Activated T-helper 1 cell treated with anti-CD3 and anti-CD28 coated beads, Interleukin-2, amount 50 U/mL, for 16 hours (primary cell): ENCODE measurements around the gene ADARB1.

Source experiments
- DNase-seq, 2 donors: peaks; one replicate each; pipeline ENCODE4 v3.0.0-alpha.2; 2020; ENCODE audit warnings: low read depth in 1 of 2, low spot score in 1 of 2

Gene ADARB1

DNA sequence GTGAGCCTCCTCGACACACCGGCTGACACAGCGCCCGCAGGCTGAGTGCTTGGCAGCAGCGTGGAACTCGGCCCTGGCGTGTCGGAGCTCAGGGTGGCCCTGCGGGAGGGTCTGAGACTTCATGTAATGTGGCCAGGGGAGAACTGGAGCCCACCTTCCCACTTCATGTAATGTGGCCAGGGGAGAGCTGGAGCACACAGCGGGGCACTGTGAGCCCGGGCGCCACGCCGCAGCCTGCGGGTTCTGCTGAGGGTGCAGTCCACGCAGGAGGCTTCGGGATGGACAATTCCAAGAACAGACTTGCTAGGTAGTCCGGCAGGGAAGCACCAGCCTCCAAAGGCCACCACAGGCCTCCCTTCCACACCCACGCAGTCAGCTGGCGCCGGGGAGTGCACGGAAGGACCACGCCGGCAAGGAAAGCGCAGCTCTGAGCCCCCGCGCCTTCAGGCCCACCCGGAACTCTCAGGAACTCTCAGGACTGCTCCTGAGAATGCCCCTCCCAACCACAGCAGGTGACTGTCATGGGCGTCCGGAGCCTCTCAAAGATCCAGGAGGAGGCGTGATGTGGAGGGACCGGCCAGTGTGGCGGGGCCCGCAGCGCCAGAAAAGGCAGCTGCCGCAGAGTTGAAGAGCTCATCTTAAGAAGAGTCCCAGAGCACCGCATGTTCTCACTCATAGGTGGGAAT lies 19.3 kb upstream of the ADARB1 start:
- no peak for DNase-seq

DNA sequence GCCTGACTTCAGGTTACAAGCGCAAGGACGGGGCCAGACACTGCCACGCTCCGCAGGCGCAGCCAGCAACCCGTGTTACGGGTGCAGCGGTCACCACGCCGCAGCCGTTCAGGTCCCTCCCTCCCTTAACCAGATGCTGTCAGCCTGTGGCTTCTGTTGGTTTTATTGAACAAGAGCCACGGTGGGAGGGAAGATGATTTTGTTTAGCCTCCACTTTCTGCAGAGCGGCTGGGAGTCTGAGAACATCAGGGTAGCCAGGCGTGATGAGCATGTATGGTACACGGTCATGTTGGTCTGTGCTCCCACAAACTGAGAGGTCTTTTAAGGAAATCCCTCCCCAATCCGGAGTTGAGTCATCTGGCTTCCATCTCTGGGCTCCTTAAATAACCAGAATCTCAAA lies 18.5 kb upstream of the ADARB1 start:
- no peak for DNase-seq

GRCh38 chr21:45056296-45056904 lies 18.0 kb upstream of the ADARB1 start:
- no peak for DNase-seq

GRCh38 chr21:45056917-45057560 lies 17.3 kb upstream of the ADARB1 start:
- no peak for DNase-seq

DNA sequence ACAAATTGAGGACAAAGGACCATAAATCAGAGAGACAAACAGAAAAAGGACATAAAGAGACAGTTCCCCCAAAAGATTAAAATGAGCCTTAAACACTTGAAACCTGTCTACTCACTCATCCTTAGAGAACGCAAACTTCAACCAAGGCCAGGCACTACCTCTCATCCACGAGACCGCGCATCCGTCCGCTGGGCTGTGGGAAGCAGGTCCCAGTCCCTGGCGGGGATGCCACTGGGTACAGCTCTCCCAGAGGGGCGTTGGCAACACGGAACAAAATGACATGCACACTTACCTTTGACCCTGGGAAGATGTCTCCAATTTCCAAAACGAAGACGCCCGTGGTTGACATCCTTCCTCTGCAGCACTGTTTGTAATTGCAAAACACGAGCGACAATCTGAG lies 16.5 kb upstream of the ADARB1 start:
- no peak for DNase-seq

DNA sequence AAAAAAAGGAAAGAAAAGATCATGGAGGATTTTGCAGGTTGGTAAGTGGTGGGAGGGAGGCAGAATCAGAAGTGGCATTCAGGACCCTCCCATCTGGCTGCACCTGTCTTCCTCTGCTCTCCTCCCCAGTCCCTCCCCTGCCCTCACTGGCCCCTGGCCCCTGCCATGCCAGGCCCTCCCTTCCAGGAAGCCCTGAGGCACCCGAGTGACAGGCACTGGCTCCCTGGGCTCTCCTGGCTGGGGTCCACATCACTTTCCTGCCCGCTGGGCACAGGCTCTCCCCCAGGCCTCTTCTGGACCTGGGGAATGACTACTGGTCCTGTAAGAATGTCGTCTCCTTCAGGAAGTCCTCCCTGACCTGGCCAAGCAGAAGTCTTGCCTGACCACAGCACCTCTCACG lies 15.3 kb upstream of the ADARB1 start:
- DNase-seq: no peak

DNA sequence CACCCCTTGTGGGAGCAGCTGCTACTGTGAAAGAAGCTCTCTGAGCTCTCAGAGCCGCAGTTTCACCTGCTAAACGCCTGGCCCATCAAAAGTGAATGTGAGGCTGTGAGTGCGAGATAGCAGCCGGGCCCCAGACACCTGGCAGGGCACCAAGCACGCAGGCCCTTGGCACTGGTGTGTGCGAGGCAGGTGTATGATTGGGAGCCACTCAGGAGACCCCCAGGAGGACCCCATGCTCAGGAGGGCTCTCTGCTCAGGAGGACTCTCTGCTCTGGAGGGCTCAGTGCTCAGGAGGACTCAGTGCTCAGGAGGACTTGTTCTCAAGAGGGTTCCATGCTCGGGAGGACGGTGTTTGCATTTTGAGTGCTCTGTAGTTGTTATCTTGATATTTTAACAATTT lies 14.3 kb upstream of the ADARB1 start:
- DNase-seq: no peak

GRCh38 chr21:45060675-45061311 lies 13.6 kb upstream of the ADARB1 start:
- DNase-seq: no peak

DNA sequence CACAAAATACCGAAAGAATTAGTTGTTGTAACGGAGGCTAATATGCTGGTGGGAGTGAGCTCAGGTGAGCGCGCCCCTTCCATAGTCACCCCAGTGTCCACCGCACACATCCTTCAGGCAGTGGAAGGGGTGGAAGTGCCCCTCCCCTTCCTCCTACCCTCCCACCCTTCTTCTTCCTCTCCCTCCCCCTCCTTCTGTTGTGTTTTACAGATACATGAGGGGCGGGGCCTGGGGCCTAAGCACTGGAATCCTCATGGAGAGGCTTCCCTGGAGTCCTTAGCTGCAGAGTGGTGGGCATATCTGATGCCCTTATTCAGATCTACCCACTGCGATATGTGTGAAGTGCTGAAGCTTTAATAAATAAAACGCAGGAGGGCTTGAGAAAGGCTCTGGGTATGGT lies 10.3 kb upstream of the ADARB1 start:
- DNase-seq: no peak

- no peak for DNase-seq
Observed at GRCh38 chr21:45064618-45065399, 9.6 kb upstream of the ADARB1 start.

DNA sequence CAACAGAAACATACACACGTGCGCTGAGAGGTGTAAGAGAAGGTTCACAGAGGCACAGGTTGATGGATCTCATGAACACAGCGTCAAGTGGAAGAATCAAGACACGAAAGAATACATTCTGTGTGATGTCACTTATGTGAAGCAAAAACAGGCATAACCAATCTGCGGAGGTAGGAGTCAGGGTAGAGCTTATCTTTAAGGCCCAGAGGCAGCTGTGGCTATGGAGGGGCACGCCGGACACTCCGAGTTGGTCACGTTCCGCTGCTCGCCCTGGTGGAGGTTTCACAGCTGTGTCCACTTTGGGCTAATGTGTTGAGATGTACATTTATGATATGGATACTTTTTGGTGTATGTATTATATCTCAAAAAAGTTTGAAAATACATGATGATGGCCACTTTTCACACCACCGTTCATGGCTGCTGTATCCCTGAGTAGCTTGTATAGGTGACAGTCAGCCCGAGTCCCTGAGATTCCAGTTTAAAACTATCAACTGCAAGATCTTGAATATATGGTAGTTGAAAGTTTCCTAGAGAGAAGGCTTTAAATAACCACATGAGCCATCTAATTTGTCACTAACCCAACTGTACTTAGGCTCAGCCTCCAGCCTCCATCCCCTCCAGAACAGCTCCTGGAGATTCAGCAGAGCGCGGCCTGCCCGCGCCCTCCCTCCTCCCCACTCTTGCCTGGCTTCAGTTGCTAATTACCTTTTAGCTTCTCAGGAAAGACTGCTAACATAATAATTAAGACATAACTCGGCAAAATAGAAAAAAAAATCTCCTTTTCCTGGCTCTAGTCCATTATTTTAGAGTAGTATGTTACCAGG lies 6.7 kb upstream of the ADARB1 start:
- DNase-seq: no peak

DNA sequence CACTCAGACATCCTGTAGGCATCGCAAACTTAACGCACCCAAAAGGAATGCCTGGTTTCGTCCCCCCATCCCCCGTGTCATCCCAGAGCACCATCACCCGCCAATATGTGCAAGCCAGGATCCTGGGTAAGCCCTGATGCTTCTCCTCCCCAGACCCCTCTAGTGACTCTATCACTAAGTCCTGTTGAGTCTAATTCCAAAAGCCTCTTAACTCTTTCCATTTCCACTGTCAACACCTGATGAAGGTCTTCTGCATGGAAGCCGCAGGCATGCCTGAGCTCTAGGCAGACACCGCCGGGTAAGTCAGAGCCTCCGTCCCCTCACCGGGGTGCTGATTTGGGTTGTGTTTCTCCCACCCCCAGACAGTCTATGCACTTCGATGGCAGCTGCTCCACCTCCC lies 5.3 kb upstream of the ADARB1 start:
- DNase-seq: no peak

DNA sequence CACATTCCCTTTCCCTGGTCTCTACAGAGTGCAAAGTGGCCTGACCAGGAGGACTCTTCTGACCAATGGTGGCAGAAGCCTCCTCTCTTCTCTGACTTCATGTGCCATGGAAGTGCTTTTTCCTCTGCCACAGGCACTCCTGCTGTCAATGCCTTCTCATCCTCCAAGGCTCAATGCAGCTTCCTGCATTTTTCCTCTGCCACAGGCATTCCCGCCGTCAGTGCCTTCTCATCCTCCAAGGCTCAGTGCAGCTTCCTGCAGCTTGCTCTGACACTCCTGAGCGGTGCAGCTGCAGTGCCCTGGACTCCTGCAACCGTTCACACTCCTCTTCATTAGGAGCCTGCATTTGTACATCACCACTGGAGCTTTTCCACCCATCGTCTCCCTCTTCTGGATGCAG lies 4.7 kb upstream of the ADARB1 start:
- DNase-seq: no peak

DNA sequence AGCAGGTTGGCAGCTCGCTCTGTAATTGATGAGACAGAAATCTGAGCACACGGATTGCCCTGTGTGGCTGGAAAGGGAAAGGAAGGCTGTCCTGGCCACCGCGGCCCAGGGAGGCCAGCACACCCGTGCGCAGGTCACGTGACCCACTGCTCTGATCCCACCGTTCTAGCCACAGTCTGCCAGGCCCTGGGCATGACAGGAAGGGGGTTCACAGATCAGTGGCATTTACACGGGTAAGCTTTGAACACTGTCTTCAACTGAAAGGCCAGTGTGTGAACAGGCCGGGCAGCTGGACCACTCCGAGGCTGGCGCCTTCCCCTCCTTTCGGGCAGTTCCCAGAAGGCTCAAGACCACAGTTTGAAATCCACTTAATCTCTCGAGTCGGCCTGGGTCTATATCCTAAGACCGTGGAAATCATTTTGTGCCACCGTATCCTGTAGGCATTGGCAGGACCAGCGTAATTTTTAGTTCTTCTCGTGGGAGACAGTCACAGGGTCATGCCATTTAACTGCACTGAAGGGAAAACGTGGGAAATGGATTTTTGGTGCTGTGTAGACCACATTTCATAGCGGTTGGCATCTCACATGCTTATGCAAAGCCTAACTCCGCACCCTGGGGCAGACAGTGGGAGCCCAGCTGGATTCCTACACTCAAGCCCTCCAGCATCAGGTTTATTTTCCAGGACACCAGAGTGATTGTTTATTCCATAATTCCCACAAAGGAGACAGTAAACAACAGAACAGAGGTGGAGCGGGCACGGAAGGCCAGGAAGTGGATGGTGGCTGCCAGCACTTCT lies 3.1 kb upstream of the ADARB1 start:
- DNase-seq: no peak

DNA sequence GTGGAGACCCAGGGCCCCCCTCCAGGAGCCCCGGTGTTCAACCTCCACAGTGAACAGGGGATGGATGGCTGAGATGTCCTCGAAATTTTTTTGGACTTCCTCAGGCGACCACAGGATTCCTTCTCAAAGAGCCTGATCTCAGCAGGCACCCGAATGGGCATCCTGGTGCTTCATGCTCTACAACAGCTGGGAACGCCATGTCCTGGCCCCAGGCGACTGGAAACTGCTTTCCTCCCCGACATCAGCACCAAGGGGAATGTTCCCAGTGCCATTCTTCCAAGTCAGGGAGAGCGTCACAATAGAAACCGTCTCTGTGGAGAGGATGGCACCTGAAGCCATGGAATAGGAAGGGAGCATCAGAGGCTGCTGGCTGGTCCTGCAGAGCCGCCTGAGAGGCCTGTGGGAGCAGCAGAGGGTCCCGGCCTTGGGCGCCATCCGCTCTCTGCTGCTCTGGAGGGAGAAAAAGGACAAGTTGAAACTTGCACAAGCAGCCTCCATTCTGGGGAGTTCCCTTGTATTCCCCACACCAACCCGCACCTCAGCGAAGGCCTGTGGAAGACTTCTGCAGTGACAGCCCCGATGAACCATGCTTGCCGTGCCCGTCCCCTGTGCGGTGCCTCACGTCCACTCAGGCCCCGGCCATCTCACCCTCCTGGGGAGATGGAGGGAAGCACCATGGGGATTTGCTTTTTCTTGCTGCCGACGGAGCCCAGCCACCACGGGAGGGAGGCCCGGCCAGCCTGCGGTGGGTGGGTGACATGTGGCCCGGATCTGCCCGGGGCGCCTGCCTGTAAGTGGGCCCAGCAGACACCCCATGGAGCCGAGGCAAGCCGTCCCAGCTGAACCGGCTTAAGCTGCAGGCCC lies 2.3 kb upstream of the ADARB1 start:
- DNase-seq: no peak

DNA sequence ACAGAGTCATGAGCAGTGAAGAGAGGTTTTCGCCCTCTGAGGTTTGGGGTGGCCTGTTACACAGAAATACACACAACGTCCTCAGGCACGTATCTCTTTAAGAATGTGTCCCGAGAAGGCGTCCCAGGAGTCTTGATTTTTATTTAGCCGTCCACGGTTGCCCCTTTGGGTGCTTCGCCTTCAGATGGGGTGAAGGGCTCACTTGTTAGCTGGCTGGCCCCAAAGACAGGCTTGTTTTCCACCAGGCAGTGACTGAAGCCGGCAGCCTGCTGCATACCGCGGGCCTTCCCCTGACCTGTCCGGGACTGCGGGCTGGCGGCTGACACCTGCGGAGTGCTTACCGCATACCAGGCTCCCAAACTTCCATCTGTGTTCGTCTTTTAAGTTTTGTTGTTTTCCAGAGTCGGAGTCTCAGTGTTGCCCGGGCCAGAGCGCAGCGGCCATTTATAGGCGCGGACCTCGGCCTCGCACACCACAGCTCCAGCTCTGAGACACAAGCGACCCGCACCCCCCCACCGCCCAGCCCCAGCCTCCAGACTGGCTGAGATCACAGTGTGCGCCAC lies 1.6 kb upstream of the ADARB1 start:
- no peak for DNase-seq

GRCh38 chr21:45073301-45074047 lies 906 bp upstream of the ADARB1 start:
- no peak for DNase-seq
